GM12892 (cell line): ENCODE data around the gene SLC50A1.
A peak's percentile ranks its signal among the peaks of the same experiment; 100 is the strongest.

Experiments
- DNase-seq: peaks from one replicate; pipeline ENCODE4 v3.0.0; 2011; ENCODE audit not compliant: insufficient read length
- FAIRE-seq: peaks from 2 replicates; lab custom pipeline; 2011; peaks lifted over from hg19 to GRCh38; lab: Jason Lieb, UNC
- POLR2A ChIP-seq: IDR thresholded peaks from 2 replicates; pipeline ENCODE4 v1.6.1; 2011; ENCODE audit warnings: low read depth, low read length, control low read depth
- POLR2AphosphoS5 ChIP-seq: IDR thresholded peaks from 2 replicates; pipeline ENCODE4 v1.6.1; 2011; ENCODE audit warnings: low read depth, low read length, control low read depth
- TAF1 ChIP-seq: IDR thresholded peaks from 2 replicates; pipeline ENCODE4 v1.6.1; 2011; ENCODE audit warnings: low read depth, mild to moderate bottlenecking, control low read depth, low read length, borderline replicate concordance

The SLC50A1 gene

GRCh38 chr1:155175281-155175926, 39.8 kb downstream of the SLC50A1 start:
- DNase-seq (no peak), FAIRE-seq (no peak)
- TF ChIP-seq POLR2AphosphoS5 (no peak), POLR2A (no peak), TAF1 (no peak)

DNA sequence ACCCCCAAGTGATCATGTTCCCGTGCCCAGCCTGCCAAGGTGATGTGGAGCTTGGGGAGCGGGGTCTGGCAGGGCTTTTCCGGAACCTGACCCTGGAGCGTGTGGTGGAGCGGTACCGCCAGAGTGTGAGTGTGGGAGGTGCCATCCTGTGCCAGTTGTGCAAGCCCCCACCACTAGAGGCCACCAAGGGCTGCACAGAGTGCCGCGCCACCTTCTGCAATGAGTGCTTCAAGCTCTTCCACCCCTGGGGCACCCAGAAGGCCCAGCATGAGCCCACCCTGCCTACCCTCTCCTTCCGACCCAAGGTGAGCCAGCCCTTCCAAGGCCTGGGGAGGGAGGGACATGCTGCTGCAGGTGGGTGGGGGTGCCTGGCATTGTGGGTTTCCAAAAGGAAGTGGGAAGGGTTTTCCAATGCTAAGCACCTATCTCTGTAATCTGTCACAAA, 40.3 kb downstream of the SLC50A1 start:
- FAIRE-seq (no peak), DNase-seq (no peak)
- TF ChIP-seq TAF1 (no peak), POLR2AphosphoS5 (no peak), POLR2A (no peak)

DNA sequence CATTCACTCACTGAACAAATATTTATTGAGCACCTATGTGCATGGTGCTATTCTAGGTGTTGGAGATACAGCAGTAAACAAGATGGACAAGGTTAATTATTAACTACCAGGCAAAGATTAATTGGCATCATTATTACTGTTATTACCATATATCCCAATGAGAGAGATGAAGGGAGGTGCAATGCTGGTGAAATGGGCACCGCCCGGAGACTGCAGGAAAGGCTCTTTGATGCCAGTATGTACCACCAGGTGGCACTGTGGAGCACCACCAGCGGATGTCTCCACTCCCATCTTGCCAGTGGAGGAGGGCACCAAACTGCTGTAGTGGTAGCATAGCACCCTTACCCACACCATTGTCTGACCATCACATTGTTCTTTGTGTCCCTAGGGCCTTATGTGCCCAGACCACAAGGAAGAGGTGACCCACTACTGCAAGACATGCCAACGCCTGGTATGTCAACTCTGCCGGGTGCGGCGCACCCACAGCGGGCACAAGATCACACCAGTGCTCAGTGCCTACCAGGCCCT, 41.0 kb downstream of the SLC50A1 start:
- DNase-seq, result peak; percentile 93
- TF ChIP-seq POLR2AphosphoS5, result no peak
- TF ChIP-seq TAF1, result no peak
- no peak for TF ChIP-seq POLR2A

DNA sequence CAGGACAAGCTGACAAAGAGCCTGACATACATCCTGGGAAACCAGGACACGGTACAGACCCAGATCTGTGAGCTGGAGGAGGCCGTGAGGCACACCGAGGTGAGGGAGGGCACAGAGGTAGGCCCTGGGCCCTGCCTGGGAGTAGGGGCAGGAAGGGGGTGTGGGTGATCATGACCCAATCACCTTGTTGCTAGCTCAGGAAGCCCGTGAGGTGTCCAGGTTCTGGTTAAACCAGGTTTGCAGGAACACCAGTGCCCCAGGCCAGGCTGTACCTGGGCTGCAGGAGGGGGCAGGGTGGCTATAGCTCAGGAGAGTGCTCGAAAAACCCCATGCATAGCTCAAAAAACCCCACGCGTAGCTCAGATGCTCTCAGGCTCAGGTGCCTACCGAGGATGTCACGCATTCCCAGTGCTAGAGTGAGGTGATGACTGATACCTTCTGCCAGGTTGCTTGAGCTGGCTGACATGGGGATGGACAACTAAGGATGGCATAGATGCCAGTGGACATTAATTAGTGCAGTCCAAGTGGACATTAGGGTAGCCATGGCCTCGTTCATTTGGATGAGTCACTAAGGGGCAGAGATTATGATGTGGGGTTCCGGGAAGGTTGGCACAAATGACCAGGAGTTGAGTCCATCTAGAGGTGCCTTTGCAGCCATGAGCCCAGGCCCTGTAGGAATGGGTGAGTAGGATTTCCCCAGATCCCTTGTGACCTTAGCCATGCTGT, 41.7 kb downstream of the SLC50A1 start:
- no peak for TF ChIP-seq POLR2A
- TF ChIP-seq TAF1, result no peak
- TF ChIP-seq POLR2AphosphoS5, result no peak
- DNase-seq (peak; percentile 13), FAIRE-seq (no peak)

More for the DNA sequence above, 41.0 kb downstream of the SLC50A1 start:
- peak; percentile 80 for FAIRE-seq

DNA sequence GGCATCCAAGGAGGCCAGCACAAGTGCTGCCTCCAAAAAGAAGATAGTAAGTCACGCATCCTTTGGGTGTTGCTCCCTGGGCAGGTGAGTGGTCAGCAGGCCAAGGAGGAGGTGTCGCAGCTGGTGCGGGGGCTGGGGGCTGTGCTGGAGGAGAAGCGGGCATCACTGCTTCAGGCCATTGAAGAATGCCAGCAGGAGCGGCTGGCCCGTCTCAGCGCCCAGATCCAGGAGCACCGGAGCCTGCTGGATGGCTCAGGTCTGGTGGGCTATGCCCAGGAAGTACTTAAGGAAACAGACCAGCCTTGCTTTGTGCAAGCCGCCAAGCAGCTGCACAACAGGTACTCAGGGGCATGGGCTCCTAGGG, 42.2 kb downstream of the SLC50A1 start:
- DNase-seq (peak; percentile 13), FAIRE-seq (no peak)
- TF ChIP-seq POLR2AphosphoS5 (no peak), TAF1 (no peak), POLR2A (no peak)

DNA sequence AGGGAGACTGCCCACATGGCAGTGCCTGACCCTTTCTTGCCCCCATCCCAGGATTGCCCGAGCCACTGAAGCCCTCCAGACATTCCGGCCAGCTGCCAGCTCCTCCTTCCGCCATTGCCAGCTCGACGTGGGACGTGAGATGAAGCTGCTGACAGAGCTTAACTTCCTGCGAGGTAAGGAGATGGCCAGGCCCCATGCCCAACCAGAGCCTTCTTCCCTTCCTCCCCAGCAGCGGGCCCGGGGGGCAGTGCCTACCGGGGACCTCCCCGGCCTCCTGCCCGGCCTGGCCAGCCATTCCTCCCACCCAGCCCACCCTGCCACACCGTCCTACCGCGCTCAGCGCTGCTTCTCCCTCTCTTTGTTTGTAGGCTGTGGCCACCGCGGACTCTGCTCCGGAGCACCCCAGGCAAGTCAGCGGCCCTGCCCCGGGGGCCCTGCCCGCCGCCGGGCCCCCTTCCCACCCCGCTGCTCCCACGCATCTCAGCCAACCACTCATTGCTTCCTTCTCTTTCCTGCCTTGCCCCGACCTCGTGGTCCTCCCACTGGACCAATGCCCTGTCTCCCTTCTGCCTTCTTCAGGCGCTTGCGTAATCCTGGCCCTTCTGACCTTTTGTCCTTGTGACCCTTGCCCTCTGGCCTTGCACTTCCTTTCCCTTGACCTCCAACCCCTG, 42.9 kb downstream of the SLC50A1 start:
- DNase-seq, result peak; percentile 19
- FAIRE-seq, result no peak
- TF ChIP-seq TAF1 (no peak), POLR2A (no peak), POLR2AphosphoS5 (no peak)

DNA sequence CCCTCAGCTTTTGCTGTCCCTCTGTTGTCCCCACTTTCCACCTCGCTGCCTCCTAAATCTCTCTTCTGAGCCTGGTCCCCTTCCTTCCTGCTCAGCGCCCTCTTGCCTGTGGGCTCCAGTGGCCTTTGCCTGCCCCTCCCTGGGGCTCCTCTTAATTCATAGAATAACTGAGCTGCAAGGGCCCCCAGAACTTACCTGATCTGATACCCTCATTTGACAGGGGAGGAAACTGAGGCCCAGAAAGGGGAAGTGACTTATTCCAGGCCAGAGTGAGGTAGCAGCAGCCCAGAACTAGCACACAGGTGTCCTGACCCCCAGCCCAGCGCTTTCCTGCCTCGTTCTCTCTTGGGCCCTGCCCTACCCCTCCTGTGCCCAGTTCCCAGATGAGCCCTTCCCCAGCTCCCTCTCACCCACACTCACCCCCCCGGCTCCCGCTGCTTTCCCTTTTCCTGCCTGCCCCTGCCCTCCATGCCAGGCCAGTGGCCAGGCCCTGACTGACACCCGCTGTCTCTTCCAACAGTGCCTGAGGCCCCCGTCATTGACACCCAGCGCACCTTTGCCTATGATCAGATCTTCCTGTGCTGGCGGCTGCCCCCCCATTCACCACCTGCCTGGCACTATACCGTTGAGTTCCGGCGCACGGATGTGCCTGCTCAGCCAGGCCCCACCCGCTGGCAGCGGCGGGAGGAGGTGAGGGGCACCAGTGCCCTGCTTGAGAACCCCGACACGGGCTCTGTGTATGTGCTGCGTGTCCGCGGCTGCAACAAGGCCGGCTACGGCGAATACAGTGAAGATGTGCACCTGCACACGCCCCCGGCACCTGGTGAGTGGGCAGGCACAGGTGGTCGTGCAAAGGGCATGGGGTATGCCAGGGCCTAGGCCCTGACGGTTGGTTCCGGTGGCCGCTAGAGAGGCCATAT, 43.7 kb downstream of the SLC50A1 start:
- DNase-seq (peak; percentile 12), FAIRE-seq (no peak)
- TF ChIP-seq POLR2AphosphoS5 (no peak), TAF1 (no peak), POLR2A (no peak)

DNA sequence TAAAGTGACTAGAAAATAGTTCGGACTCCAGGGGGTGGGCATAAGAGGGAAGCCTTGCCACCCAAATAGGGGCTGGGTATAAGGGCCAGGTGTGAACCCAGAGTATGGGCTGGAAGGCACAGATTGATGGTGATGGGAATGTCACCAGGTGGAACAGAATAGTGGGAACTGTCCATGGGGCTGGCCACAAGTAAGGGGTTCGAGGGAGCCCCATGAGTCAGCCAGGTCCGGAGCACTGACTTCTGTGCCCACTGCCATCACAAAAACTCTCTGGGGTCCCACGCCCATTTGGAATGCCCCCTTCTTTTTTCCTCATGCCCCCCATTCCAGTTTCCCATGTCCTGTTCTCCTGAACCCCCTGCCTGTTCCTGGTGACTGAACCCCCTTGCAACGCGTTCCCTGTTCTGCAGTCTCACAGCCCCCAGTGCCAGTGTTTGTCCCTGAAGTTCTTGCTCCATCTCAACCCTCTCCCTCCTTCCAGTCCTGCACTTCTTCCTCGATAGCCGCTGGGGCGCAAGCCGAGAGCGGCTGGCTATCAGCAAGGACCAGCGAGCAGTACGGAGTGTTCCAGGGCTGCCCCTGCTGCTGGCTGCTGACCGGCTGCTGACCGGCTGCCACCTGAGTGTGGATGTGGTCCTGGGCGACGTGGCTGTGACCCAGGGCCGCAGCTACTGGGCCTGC, 45.9 kb downstream of the SLC50A1 start:
- DNase-seq (no peak), FAIRE-seq (no peak)
- TF ChIP-seq POLR2AphosphoS5 (no peak), TAF1 (no peak), POLR2A (no peak)

DNA sequence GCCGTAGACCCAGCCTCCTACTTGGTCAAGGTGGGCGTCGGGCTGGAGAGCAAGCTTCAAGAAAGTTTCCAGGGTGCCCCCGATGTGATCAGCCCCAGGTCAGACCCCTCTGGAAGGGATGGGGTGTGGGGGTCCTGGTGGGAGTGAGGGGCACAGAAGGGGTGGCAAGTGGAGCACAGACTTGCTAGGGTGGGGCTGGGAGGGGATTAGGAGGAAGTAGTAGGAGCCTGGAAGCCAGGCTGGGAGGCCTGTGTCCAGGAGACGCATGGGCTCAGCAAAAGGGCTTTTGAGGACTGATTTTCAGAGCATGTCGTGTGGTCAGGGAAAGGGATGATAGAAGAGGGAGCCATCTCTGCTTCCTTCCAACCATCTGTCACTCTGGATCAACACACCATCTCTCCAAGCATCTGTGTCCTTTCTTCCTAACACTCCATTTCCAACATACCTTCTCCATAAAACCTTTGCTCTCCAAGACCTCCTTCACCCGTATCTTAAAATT, 46.4 kb downstream of the SLC50A1 start:
- FAIRE-seq (no peak), DNase-seq (no peak)
- TF ChIP-seq TAF1 (no peak), POLR2AphosphoS5 (no peak)

DNA sequence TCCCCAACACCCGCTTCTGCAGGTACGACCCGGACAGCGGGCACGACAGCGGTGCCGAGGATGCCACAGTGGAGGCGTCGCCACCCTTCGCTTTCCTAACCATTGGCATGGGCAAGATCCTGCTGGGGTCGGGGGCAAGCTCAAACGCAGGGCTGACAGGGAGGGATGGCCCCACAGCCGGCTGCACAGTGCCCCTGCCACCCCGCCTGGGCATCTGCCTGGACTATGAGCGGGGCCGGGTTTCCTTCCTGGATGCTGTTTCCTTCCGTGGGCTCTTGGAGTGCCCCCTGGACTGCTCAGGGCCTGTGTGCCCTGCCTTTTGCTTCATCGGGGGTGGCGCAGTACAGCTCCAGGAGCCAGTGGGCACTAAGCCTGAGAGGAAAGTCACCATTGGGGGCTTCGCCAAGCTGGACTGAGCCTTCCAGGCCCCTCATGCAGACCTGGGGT, 48.1 kb downstream of the SLC50A1 start:
- TF ChIP-seq POLR2A, result no peak
- TF ChIP-seq TAF1, result no peak
- no peak for TF ChIP-seq POLR2AphosphoS5
- FAIRE-seq, result no peak
- DNase-seq, result peak; percentile 5
